GM12801 (cell line): ENCODE measurements around the gene TMX2.

Experiments used
- TF ChIP-seq, protein P1 (sequence below): IDR thresholded peaks from one replicate; pipeline ENCODE4 v1.5.1; 2011; ENCODE audit warnings: control low read depth; ENCODE audit not compliant: insufficient read length; ENCODE audit errors: extremely low read depth

The TMX2 gene

GRCh38 chr11:57773026-57773598, 60.7 kb downstream of the TMX2 start:
- TF ChIP-seq, protein P1, sequence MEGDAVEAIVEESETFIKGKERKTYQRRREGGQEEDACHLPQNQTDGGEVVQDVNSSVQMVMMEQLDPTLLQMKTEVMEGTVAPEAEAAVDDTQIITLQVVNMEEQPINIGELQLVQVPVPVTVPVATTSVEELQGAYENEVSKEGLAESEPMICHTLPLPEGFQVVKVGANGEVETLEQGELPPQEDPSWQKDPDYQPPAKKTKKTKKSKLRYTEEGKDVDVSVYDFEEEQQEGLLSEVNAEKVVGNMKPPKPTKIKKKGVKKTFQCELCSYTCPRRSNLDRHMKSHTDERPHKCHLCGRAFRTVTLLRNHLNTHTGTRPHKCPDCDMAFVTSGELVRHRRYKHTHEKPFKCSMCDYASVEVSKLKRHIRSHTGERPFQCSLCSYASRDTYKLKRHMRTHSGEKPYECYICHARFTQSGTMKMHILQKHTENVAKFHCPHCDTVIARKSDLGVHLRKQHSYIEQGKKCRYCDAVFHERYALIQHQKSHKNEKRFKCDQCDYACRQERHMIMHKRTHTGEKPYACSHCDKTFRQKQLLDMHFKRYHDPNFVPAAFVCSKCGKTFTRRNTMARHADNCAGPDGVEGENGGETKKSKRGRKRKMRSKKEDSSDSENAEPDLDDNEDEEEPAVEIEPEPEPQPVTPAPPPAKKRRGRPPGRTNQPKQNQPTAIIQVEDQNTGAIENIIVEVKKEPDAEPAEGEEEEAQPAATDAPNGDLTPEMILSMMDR, result no peak

GRCh38 chr11:57775491-57775890, 63.1 kb downstream of the TMX2 start:
- TF ChIP-seq, protein P1, result no peak

GRCh38 chr11:57776031-57776521, 63.7 kb downstream of the TMX2 start:
- TF ChIP-seq, protein P1, result no peak

- TF ChIP-seq, protein P1, result no peak
These were observed 64.3 kb downstream of the TMX2 start for GRCh38 chr11:57776577-57777210.

- TF ChIP-seq, protein P1, result no peak
These were observed 65.5 kb downstream of the TMX2 start for GRCh38 chr11:57777969-57778317.

- TF ChIP-seq, protein P1, result no peak
These were observed 66.1 kb downstream of the TMX2 start for GRCh38 chr11:57778318-57779037.

GRCh38 chr11:57779276-57779675, 66.9 kb downstream of the TMX2 start:
- TF ChIP-seq, protein P1, result no peak
